GM18517 (cell line): ENCODE measurements around the gene SYCP3.
A peak's percentile ranks its signal among the peaks of the same experiment; 100 is the strongest.
"Not testable (repeated sequence)": the region's sequence is repeated elsewhere in the genome, so short reads cannot be mapped to it uniquely, and the experiment has no call there.

ENCODE experiments used
- ATAC-seq: cut with Tn5 transposase; IDR thresholded peaks from one replicate; pipeline ENCODE4 v1.9.1; 2021; ENCODE audit warnings: mild to moderate bottlenecking, moderate library complexity; ENCODE audit not compliant: unreplicated experiment

Gene SYCP3

GRCh38 chr12:101761350-101761749 lies 22.1 kb upstream of the SYCP3 start:
- ATAC-seq = no peak

GRCh38 chr12:101759396-101760047 lies 20.3 kb upstream of the SYCP3 start:
- ATAC-seq = no peak

- ATAC-seq = no peak
Measured at GRCh38 chr12:101750152-101750551, 10.9 kb upstream of the SYCP3 start.

- no peak for ATAC-seq
Measured at GRCh38 chr12:101749657-101750056, 10.4 kb upstream of the SYCP3 start.

- no peak for ATAC-seq
Measured at GRCh38 chr12:101748907-101749306, 9.6 kb upstream of the SYCP3 start.

- no peak for ATAC-seq
Measured at GRCh38 chr12:101747697-101748096, 8.4 kb upstream of the SYCP3 start.

- no peak for ATAC-seq
Measured at GRCh38 chr12:101746661-101747060, 7.4 kb upstream of the SYCP3 start.

GRCh38 chr12:101746196-101746595 lies 6.9 kb upstream of the SYCP3 start:
- ATAC-seq = no peak

GRCh38 chr12:101745481-101745880 lies 6.2 kb upstream of the SYCP3 start:
- no peak for ATAC-seq

GRCh38 chr12:101743724-101744472 lies 4.6 kb upstream of the SYCP3 start:
- peak; percentile 95 for ATAC-seq

- no peak for ATAC-seq
Measured at GRCh38 chr12:101743242-101743641, 4.0 kb upstream of the SYCP3 start.

- ATAC-seq = no peak
Measured at GRCh38 chr12:101740980-101741379, 1.7 kb upstream of the SYCP3 start.

GRCh38 chr12:101740566-101740965 lies 1.3 kb upstream of the SYCP3 start:
- ATAC-seq = no peak

GRCh38 chr12:101737476-101737875 lies 1.8 kb downstream of the SYCP3 start:
- no peak for ATAC-seq

GRCh38 chr12:101734482-101734881 lies 4.8 kb downstream of the SYCP3 start:
- not testable (repeated sequence) for ATAC-seq

- ATAC-seq = no peak
Measured at GRCh38 chr12:101733166-101733565, 6.1 kb downstream of the SYCP3 start.

- ATAC-seq = no peak
Measured at GRCh38 chr12:101732318-101732717, 6.9 kb downstream of the SYCP3 start.

- ATAC-seq = no peak
Measured at GRCh38 chr12:101729842-101730241, 9.4 kb downstream of the SYCP3 start.

GRCh38 chr12:101727098-101727497 lies 12.2 kb downstream of the SYCP3 start:
- no peak for ATAC-seq

- no peak for ATAC-seq
Measured at GRCh38 chr12:101722392-101722791, 16.9 kb downstream of the SYCP3 start.

GRCh38 chr12:101720118-101720517 lies 19.1 kb downstream of the SYCP3 start:
- no peak for ATAC-seq

- no peak for ATAC-seq
Measured at GRCh38 chr12:101719566-101719965, 19.7 kb downstream of the SYCP3 start.
